ENCODE results near the gene CCDC137.

CCDC137 gene

DNA sequence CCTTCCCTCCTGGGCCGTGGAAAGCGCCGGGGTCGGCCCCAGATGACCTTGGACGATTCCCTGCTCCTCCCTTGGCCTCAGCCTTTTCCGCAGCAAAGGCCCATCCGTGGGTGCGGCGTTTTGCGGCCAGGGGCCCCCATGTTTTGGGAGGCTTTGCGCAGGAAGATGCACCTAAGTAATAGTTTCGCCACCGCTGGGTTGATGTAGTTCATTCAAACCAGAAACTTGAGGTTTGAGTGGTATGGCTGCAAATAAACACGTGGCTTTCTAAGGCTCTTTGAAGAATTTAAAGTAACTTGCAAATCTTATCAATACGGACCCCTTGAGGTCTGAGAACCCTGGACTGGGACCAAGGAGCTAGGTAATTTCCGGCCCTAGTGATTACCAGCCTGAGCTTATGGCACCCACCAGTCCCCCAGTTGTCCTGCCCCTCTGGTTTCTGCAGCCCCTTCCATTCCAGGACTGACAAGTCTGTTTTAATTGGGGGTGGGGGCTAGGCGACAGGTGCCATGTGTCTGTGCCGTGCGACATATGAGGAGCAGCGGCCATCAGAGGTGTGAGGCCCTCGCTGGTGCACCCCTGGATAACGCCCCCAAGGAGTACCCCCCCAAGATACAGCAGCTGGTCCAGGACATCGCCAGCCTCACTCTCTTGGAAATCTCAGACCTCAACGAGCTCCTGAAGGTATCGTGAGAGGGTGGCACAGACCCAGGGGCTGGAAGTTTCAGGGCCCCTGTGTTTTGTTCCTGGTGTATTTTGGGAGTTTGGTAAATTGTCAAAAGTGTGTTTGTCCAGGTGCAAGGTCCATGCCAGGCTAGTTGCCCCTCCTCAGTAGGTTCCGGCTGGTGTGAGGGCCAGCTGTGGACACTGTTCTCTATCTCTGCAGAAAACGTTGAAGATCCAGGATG is 37.5 kb downstream of the CCDC137 start:
- no peak for DNase-seq

DNA sequence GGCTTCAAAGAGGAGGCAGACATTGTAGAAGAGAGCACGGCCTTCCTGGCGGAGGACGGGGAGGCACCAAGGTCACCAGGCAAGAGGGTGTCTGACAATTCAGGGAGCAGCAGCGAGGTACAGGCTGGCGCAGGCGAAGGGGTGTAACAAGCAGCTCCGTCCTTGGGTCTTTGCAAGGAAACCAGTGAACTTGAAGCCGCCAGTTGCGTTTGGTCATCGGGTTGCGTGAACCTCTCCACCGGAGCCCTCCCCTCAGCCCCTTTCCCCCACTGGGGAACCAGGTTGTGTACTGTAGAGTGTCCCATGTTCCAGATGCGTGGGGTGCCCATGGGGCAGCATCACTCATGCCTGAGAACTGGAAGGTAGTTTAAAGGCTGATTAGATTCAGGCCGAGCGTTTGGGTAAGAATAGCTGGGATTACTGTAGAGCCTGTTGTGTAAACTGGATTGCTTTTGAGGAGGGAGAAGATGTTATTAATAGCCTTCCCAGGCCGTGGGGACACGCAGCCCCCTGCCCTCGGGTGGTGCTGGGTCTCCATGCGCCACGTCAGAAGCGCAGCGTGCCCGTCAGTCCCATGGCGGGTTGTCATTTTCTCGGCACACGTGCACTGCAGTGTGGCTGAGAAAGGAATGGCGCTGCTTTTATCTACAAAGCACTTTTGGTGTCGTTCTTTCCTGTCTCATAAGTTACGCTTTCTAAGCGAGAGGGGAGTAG is 39.1 kb downstream of the CCDC137 start:
- DNase-seq, result no peak

DNA sequence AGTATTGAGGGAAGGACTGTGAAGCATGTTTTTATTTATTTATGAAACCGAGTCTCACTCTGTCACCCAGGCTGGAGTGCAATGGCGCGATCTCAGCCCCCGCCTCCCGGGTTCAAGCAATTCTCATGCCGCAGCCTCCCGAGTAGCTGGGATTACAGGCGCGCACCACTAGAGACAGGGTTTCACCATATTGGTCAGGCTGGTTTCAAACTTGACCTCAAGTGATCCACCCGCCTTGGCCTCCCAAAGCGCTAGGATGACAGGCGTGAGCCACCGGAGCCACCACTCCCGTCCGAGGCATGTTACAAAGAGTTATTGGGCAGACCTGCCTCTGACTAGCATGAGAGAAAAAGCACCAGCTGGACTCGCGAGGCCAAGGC is 39.7 kb downstream of the CCDC137 start:
- no peak for DNase-seq

DNA sequence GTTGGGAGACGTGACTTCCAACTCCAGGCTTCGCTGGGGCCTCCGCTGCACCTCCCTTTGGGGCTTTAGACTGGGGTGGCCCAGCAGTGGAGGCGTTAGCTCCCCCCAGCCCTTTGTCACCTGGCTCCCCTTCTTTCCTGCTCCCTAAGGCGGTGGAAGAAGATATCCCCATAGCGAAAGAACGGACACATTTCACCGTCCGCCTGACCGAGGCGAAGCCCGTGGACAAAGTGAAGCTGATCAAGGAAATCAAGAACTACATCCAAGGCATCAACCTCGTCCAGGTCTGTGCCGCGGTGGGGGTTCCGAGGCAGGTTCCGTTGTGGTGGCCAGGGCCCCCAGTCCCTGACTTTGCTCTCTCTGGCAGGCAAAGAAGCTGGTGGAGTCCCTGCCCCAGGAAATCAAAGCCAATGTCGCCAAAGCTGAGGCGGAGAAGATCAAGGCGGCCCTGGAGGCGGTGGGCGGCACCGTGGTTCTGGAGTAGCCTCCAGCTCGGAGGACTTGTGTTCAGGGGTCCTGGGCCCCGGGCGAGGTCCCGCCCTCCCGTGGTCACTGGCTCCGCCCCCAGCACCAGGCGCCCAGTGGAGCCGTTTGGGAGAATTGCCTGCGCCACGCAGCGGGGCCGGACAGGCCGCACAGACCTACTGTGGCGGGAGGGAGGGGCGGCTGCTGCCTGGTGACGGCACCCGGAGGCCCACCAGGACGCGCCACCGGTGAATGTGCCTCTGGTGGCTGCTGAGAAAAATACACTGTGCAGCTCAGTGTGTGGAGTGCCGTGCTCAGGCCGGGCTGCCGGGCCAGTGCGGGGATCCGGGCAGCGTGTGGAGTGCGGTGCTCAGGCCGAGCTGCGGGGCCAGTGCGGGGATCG is 40.5 kb downstream of the CCDC137 start:
- no peak for DNase-seq

DNA sequence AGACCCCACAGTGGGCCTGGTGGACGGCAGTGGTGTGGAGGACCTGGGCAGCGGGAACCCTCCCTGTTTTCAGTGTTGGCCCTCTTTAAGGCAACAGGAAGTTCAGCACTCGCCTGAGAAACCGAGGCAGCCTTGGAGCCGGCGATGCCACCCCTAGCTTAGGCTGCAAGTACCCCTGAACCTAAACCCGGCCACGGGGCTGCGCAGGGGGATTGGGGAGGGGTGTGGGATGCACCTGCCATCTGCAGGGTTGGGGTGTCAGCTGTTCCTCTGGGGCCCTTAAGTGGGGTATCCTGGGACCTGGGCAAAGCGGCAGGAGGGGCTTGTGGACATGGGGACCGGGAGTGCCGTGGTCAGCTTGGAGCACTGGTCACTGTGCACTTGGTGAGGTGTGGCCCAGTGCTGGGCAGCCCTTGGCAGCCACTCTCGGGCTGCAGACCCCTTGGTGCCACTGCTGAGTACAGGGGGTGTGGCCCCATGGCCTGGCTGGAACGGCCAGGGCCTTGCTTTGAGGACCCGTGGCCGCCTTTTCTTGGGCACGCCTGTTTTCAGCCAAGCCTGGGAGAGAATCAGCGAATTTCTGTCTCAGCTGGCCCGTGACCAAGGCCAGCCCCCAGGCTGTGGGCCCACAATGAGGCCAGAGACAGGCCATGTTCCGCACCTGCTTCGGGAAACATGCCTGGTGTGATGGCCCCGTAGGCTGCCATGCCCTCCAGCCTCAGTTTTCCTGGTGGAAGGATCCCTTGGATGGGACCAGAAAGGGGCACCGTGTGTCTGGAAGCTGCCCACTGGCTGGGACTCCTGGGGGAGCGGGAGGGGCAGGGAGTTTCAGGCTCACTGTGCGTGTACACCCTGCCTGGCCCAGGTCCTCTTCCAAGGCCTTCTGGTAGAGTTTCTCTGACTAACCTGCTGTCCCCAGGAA is 41.4 kb downstream of the CCDC137 start:
- DNase-seq, result no peak

DNA sequence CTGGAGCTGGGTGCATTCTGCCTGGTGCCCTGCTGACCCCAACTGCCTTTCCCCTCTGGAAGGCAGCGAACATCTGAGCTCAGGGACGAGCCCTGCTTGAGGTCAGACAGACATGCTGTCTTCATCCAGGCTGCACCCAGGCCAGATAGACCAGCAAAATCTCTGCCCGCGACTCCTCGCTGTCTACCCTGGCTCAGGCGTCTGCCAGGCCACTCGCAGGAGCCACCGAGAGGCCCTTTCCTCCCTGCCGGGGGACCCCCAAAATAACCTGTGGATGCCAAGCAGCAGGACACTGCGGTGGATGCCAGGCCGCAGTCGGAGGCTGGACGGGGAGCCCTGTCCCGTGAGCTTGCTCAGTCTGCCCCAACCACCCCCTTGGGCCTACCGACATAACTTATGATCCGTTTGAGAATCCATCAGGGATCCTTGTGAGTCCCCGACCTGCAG is 42.2 kb downstream of the CCDC137 start:
- no peak for DNase-seq

DNA sequence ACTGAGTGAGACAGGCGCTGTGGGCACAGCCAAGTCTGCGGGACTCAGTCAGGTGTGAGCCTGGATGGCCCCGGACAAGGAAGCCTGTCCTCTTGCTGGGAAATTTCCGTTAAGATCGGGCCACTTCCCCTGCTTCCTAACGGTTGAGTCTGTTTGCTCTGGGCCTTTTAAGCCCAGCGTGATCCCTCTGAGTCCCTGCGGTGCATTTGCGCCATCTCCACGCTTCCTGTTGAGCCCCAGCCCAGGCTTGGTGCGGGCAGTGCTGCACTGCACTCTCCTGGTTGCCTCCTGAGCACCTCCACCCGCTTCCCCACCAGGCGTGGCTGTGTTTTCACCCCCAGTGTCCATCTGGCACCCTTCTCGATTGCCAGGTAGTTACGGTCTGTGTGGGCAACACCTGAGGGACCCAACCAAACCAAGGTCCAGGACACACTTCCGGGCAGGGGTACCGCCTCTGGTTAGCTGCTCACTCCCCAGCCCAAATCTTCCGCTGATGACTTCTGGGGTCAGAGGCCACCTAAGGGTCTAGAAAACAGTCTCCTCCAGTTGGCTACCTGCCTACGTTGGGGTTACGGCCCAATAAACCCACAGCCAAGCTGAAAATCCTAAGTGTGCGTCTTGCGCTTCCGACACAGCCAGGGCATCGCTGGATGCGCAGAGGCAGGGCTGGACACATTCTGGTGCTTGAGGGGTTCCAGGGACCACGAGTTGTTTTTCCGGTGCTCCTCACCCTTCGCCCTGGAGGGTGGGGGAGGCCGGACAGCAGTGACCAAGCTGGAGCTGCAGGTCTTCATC is 44.2 kb downstream of the CCDC137 start:
- peak; percentile 11 for DNase-seq

DNA sequence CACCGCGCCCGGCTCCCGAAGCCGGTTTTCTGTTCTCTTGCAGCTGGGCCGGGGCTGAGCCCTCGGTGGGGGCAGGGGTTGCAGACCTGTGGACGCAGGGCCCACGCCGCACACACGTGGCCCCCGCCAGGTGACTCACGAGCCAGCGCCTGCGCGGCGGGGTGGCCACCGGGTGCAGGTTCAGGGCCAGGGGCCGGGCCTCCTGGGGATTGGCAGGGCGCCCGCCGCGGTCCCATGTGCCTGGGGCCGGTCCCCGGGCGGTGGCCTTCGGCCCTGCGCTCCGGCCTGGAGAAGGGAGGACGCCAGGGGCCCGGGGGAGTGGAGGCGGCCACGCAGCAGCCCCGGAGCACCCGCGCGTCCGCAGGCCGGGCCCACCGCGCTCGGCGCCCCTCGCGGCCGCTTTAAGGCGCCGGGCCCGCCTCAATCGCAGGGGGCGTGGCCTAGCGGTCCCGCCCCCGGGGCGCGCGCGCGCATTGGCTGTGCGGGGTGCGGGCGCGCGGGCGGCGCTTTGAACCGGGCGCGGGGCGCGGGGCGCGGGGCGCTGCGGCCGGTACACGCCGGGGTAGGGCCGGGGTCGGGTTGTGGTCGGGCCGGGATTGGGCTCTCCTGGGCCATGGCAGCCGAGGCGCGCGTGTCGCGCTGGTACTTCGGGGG is 45.4 kb downstream of the CCDC137 start, which contains the start of gene SLC25A10:
Gene SLC25A10, plus strand, starts transcription at position 471 of the 654 bp plus-strand sequence. Its CDS starts 143 bp downstream, at position 614.
- DNase-seq, result peak; percentile 72

DNA sequence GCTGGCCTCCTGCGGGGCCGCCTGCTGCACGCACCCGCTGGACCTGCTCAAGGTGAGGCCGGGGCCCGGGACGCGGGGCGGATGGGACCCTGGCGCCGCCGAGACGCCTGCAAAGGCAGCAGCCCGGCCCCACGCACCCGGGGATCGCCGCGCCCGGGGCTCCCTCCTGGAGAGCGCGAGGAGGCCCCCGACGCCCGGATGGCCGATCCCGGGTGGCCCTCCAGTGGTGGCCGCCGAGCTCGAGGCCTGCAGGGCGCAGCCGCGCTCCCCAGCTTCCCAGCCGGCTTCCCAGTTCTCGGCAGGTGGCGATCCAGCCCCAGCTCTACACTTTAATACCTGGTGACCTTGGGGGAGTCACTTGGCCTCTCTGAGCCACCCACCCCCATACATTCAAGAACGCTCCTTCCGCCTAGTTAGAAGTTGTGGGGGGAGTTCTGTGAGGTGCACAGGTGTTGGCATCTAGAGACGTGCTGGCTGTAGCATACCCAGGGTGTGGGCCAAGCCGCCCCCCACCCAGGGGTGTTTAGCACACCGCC is 46.0 kb downstream of the CCDC137 start:
- DNase-seq, result no peak

DNA sequence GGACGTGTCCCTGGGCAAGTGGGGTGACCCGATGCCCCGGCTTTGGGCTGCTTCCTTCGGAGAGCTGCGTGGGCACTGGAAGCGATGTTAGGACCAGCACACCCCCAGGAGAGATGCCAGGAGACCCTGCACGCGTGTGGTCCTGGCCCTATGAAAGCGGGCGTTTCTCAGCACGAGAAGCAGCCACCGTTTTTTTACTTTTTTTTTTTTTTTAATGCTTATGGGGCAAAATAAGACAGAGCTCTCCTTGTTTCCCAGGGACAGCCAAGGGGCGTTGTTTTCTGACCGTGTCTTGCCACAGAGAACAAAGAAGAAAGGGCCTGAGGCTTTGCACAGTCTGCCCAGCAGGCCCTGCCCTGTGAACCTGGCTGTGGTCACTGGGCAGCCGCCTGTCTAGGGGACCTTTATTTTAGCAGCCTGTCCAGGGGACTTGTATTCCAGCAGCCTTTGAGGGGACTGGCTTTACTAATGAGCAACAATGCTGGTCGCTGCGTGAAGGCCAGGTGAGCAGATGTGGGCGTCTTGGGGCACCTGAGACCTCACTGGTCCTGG is 46.5 kb downstream of the CCDC137 start:
- no peak for DNase-seq

DNA sequence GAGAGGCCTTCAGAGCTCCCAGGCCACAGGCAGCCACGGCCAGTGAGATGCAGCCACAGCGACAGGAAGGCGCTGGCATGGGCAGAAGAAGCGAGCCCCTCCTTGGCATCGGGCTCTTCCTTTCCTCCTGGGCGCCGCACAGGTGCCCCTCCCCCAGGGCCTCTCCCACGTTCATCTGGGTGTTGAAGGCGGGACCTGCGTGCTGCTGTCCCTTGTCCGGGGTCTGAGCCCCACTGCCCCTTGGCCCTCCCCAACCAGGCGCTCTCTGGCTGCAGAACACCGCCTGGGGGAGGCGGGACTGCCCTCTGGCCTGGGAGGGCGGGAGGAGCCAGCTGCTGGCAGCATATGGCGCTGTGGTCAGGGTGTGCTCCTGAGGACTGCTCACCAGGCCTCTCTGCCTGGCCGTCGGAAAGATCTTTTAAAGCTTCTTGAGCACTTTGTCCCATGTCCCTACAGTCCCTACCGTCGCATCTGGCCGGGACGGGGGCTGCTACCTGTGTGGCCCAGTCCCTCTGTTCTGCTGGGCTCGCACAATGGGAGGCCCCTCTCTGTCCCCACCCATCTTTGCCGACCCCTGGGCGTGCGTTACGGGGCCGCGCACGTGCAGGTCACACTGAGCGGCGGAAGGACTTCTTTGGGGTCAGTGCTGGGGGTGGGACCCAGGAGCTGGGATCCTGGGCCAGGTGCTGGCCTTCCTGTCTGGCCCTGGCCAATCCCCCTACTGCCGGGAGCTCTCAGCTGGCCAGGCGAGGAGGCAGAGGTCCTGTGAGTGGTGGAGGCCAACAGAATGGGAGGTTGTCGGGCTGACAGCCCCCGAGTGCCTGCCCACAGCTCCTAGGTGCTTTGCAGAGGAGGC is 47.2 kb downstream of the CCDC137 start:
- DNase-seq, result no peak

DNA sequence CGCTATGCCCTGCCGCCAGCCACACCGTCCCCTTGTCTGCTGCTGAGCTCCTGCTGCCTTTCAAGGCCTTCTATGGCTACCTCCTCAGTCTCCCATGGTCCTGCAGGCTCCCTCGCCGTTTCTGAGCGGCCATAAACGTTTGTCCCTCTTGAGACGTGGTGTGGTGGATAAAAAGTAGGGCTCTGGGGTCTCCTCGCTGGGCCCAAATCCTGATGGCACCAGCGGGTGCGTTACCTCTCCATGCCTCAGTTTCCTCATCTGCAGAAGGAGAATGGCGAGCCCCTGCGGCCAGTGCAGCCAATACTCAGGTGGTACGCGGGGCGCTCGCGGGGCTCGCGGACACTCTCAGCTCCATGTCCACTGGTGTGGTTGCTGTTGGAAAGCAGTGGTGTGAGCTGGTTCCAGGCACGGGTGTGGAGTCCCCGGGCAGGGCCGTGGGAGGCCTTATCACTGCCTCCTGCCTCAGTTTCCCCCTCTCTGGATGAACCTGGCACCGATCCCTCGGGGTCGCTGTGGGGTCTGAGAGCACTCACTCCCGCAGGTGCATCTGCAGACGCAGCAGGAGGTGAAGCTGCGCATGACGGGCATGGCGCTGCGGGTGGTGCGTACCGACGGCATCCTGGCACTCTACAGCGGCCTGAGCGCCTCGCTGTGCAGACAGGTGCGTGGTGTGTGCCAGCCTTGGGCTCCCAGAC is 48.0 kb downstream of the CCDC137 start:
- DNase-seq, result no peak

DNA sequence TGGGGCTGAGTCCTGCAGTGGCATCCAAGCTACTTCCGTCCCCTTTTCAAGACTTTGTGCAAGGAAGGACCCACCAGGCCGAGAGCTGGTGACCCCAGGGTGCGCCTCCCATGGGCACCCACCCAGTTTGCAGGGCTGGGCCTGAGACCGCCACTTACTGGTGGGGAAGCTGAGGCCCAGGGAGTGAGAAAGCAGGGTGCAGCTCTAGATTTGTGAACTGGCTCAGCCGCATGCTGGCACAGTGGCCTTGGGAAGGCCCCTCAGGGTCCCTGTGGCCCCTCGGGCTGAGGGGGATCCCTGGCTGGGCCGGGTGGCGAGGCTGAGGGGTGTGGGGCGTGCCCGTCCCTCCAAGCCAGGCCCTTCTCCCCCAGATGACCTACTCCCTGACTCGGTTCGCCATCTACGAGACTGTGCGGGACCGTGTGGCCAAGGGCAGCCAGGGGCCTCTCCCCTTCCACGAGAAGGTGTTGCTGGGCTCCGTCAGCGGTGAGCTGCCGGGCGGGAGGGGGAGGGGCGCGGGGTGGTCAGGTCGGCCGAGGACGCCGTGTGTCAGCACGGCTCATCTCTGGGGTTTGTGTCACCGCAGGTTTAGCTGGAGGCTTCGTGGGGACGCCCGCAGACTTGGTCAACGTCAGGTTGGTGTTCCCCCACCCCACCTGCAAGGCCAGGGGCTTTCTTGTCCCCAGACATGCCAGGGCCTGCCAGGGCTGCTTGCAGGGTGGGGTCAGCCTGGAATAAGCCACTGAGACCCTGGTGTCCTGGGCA is 48.8 kb downstream of the CCDC137 start:
- DNase-seq, result no peak

DNA sequence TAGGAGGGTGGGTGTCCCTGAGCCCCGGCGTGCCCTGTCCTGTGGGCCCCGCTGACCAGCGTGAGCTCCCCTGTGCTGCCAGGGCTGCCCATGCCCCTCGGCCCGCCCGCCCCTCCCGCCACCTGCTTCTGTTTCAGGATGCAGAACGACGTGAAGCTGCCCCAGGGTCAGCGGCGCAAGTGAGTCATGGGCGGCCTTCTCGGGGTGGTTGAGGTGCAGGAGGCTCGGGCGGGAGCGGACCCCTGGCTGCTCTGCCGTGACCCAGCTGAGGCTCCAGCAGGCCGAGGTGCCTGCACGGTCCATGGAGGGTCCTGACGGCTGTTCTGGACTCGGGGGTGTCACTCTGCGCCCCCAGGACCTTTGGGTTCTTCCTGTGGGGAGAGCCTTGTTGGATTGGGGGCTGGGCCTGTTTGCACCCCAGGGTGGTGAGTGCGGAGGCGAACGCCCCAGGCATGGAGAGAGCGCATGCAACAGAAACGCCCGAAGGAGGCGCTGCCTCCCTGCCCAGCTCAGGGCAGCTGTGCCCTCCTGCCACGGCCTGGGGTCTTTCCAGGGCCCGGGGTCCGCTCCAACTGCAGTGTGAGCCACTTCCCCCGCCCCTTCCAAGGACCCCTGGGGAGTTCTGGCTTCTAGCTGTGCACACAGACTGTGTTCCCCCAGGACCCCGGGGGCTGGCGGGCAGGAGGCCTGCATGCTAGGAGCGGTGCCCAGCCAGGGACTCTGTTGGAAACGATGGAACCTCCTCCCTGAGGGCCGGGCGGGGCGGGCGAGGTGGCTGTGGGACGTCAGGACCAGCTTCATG is 49.5 kb downstream of the CCDC137 start:
- DNase-seq, result no peak

DNA sequence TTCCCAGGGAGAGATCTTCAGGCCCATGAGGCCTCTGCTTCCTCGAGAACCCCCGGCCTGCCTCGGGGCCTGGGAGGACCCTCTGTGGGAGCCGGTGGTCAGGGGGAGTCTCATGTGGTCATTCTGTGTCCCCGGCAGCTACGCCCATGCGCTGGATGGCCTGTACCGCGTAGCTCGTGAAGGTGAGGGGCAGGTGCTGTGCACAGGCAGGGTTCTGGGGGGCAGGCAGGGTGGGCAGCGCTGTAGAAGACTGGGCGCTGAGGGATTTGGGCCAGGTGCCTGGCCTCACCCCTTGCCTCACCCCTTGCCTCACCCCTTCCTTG is 50.1 kb downstream of the CCDC137 start:
- no peak for DNase-seq

DNA sequence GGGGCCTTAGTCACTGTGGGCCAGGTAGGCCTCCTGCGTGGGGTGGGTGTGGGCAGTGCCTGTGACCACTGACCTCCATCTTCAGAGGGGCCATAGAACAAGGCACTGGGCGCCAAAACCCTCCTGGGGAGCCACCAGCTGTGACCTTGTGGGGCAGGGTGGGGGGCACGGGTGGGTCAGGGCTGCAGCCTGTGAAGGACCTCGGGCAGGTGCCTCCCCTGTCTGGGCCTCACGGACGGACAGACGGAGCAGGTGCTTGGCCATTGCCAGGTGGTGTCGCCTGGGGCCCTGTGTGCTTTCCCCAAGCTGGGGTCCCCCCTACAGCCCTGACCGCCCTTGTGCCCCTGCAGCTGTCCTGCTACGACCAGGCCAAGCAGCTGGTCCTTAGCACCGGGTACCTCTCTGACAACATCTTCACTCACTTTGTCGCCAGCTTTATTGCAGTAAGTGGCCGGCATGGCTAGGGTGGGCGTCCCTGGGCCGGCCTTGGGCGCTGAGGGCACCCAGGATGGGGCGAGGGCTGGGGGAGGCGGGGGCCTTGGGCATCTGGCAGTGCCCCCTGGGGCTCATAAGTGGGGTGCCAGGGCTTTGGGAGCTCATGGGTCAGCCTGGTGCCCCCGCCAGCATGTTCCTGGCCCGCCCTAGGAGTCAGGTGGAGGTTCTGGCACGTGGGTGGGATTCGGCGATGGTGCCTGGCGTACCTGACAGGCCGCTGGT is 50.7 kb downstream of the CCDC137 start:
- no peak for DNase-seq
